HG02970 (cell line): Measurements from ENCODE around the gene NBEA.
"Not testable (repeated sequence)": the region's sequence is repeated elsewhere in the genome, so short reads cannot be mapped to it uniquely, and the experiment has no call there.

Source experiments
- ATAC-seq: cut with Tn5 transposase; IDR thresholded peaks from one replicate; pipeline ENCODE4 v1.9.1; 2021; ENCODE audit warnings: mild to moderate bottlenecking, moderate library complexity, moderate number of reproducible peaks; ENCODE audit not compliant: unreplicated experiment, low FRiP score

NBEA gene

DNA sequence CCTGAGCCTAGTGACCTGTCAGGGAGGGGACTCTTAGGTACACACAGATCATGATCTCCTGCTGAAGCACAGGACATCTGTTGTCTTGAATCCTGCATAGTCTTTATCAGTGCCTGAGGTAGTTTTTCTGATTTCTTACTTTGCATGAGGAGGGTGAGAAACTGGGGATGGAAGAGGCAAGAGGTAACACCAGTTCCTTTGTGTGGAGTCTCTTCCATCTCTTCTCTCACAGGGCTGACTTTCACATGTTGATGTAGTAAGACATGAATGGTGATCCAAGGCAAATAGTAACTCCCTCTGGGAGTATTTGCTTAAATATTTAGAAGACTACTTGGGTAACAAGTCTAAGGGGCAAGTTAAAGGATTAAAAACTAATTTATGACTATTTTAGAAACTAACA, 9.5 kb downstream of the NBEA start:
- no peak for ATAC-seq

DNA sequence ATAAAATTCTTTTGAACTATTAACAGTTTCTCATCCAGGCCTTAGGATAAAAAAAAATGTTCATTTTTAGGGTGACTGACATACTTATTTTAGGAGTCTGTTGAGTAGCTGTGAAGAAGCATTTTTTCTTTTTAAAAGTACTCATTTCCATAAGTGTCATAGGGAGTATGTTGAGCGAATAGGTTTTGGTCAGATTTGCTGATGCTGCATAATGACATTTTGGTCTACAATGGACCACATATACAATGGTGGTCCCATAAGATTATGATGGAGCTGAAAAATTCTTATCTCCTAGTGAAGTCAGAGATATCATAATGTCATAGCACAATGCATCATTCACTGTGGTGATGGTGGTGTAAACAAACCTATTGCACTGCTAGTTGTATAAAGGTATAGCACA, 17.4 kb downstream of the NBEA start:
- no peak for ATAC-seq

DNA sequence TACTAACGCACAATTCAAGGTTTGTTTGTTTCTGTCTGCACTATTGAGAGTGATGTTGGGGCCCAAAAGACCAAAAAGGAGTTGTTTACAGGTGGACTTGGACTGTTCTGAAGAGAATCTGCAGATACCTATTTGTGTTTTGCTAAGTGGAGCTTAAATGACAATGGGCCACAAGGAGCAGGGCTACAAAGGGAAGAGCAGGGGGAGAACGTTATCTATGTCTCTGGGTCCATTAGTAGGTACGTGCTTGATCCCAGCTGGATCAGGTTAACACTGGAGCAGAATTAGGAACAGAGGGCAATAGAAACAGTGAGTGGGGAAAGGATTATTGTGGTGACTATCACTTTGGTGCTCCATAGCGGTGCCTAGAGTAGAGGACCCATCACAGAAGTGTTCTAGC, 22.5 kb downstream of the NBEA start:
- no peak for ATAC-seq

DNA sequence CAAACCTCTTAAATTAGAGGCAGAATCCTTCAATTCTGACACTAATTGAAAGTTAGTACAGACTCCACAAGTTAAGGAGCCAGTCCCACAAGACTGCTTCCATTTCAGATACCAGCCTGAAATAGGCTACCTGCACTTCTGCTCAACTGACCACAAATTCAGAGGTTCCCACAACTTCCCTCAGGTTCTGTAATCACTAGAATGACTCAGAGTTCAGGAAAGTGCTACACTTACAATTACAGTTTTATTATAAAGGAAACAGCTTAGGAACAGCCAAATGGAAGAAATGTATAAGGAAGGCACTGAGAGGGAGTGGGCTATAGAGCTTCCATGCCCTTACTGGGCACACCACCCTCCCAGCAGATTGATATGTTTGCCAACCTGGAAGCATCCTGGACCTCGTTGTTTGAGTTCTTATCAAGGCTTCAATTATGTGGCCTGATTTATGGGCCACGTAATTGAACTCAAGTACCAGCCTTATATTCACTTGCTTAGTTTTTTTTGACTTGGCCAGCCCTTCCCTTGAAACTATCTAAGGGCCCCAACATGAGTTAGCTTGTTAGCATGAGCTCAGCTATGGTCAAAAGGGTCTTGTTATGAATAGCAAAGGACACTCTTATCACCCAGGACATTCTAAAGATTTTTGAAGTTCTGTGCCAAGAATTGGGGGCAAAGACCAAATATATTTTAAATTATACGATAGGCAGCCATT, 25.9 kb downstream of the NBEA start:
- no peak for ATAC-seq

DNA sequence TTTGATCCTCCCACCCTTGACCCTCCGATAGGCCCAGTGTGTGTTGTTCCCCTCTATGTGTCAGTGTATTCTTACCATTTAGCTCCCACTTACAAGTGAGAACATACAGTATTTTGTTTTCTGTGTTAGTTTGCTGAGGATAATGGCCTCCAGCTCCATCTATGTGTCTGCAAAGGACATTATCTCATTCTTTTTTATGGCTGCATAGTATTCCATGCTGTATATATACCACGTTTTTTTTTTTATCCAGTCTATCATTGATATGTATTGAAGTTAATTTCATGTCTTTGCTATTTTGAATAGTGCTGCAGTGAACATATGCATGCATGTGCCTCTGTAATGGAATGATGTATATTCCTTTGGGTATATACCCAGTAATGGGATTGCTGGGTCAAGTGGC, 27.5 kb downstream of the NBEA start:
- ATAC-seq, result not testable (repeated sequence)

DNA sequence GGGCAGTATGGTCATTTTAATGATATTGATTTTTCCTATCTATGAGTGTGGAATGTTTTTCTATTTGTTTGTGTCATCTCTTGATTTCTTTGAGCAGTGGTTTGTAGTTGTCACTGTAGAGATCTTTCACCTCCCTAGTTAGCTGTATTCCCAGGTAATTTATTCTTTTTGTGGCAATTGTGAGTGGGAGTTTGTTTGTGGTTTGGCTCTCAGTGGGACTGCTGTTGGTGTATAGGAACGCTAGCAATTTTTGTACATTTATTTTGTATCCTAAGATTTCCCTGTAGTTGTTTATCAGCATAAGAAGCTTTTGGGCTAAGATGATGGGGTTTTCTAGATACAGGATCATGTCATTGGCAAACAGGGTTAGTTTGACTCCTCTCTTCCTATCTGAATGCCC, 28.9 kb downstream of the NBEA start:
- no peak for ATAC-seq

DNA sequence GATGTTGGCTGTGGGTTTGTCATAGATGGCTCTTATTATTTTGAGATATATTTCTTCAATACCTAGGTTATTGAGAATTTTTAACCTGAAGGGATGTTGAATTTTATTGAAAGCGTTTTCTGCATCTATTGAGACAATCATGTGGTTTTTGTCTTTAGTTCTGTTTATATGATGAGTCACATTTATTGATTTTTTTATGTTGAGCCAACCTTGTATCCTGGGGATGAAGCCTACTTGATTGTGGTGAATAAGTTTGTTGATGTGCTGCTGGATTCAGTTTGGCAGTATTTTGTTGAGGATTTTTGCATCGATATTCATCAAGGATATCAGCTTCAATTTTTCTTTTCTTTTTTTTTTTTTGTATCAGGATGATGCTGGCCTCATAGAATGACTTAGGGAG, 29.4 kb downstream of the NBEA start:
- no peak for ATAC-seq

DNA sequence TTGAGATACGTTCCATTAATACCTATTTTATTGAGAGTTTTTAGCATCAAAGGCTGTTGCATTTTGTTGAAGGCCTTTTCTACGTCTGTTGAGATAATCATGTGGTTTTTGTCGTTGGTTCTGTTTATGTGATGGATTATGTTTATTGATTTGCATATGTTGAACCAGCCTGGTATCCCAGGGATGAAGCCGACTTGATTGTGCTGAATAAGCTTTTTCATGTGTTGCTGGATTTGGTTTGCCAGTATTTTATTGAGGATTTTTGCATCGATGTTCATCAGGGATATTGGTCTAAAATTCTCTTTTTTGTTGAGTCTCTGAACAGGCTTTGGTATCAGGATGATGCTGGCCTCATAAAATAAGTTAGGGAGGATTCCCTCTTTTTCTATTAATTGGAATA, 43.1 kb downstream of the NBEA start:
- not testable (repeated sequence) for ATAC-seq

DNA sequence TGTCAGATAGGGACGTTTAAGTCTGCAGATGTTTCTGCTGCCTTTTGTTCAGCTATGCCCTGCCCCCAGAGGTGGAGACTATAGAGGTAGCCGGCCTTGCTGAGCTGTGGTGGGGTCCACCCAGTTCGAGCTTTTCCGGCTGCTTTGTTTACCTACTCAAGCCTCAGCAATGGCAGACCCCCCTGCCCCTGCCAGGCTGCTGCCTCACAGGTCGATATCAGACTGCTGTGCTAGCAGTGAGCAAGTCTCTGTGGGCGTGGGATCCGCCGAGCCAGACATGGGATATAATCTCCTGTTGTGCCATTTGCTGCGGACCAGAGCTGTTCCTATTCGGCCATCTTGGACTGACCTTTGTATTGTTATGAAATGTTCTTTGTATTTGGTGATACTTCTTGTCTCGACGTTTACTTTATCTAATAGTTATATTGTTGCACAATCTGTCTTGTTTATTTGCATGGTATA, 46.3 kb downstream of the NBEA start:
- ATAC-seq, result no peak

DNA sequence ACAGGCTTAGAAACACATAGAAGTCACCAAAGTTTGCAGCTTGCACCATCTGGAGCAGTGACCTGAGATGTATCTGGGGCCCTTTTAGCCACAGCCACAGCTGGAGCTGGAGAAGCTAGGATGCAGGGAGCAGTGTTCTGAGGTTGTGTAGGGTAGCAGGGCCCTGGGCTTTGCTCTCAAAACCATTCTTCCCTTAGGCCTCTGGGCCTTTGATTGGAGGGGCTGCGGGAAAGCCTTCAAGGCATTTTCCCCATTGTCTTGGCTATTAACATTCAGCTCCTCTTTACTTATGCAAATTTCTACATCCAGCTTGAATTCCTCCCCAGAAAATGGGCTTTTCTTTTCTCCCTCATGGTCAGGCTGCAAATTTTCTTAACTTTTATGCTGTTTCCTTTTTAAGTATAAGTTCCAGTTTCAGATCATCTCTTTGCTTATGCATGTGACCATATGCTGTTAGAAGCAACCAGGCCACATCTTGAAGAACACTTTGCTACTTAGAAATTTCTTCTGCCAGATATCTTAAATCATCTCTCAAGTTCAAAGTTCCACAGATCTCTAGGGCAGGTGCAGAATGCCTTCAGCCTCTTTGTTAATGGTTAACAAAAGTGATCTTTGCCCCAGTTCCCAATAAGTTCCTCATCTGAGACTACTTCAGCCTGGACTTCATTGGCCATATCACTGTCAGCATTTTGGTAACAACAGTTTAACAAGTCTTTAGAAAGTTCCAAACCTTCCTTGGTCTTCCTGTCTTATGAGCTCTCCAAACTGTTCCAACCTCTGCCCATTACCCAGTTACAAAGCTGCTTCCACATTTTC, 48.5 kb downstream of the NBEA start:
- ATAC-seq, result no peak

DNA sequence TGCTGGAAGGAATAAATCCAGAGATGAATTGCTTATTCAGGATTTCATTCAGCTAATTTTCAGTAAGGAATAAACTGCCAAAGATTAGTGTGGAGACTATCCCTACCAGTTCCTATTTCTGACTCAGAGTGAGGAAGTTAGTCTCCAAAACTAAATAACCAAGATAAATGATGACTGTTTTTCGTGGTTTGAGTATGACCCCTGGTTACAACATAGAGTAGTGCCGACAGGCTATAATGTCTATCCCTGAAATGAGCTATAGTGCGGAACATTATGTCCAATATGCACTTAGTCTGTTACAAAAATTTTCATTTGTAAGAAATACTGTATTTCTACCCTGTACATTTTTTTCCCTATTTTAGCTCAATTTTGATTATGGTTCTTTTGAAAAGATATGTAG, 51.4 kb downstream of the NBEA start:
- no peak for ATAC-seq

DNA sequence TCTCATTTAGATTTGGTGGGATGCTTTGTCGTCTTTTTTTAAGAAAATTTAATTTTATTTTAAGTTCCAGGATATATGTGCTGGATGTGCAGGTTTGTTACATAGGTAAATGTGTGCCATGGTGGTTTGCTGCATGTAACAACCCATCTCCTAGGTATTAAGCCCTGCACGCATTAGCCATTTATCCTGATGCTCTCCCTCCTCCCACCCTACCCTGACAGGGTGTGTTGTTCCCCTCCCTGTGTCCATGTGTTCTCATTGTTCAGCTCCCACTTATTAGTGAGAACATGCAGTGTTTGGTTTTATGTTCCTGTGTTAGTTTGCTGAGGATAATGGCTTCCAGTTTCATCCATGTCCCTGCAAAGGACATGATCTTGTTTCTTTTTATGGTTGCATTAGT, 61.7 kb downstream of the NBEA start:
- ATAC-seq, result not testable (repeated sequence)

DNA sequence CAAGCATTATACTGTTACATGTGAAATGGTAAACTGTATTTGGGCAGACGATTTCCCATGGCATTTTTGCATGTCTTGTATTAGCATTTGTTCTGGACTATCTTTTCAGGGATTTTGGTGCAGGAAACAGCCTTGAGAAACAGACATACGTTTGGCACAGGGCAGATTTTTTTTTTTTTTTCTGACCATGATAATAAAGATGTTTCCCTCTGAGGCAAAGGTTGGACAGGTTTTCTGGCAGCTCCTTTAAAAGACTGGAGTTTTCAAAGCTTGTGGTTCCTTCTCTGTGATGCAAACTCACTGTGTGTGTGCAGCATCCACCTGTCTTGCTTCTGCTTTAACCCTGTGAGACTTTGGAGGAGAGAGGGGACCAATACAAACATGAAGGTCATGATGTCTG, 63.0 kb downstream of the NBEA start:
- no peak for ATAC-seq

DNA sequence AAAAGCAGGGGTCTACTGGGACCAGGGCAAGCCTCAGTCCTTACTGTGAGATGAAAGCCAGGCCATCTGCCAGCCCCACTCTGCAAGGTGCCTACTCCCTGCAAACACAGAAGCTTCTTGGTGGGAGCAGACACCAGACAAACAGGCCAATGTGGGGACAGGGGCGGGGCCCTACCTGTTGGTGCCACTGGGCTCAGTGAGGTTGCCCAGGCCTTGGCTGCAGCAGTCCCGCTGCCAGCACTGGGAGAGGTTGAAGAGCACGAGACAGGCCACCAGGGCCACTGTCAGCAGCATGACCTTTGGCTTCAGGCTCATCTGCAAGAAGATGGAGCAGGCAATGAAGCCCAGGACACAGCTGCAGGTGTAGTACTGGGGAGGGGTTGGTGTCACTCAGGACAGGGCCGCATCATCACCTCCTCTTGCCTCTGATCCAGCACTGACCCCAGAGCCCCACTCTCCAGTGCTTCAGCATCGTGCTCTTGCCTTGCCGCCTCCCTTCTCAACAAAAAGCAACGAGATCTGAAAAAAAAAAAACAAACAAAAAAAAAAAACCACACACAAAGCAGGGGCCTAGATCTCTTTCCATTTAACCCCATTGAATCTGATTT, 72.6 kb downstream of the NBEA start:
- no peak for ATAC-seq

DNA sequence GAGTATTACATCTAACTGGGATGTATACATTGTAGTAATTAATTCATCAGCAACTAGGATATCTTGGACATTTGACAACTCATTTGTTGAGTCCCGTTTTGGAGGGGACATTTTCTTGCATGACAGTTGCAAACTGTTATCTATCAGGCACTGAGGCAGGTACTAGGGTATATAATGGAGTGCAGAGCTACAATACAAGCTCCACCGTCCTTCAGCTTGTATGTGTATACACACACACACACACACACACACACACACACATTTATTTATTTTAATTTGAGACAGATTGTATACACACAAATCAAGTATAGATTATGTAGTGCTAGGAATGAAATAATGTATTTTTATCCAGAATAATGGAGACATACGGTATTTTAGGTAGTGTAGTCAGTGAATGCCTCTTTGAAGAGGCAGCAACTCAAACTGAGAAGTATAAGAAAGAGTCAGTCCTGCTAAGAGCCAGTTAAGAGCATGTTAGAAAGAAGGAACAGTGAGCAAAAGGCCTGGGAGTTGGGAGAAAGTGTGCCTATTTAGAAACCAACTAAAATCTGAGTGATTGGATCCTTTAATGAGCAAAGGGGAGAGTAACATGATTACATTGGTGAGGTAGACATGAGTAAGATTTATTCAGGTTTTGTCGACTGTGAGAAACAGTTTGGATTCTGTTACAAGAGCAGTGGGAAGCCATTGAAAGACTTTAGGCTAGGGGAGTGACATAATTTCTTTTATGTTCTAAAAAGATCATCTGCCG, 74.5 kb downstream of the NBEA start:
- ATAC-seq, result no peak

DNA sequence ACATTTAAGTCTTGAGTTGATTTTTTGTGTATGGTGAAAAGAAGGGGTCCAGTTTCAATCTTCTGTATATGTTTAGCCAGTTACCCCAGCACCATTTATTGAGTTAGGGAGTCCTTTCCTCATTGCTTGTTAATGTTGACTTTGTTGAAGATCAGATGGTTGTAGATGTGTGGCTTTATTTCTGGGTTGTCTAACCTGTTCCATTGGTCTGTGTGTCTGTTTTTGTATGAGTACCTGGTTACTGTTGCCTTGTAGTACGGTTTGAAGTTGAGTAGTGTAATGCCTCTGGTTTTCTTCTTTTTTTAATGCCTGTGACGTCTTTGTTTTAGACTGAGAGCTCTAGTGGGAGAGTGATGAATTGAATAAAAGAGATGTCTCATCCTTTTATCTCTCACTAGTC, 83.2 kb downstream of the NBEA start:
- ATAC-seq, result no peak

DNA sequence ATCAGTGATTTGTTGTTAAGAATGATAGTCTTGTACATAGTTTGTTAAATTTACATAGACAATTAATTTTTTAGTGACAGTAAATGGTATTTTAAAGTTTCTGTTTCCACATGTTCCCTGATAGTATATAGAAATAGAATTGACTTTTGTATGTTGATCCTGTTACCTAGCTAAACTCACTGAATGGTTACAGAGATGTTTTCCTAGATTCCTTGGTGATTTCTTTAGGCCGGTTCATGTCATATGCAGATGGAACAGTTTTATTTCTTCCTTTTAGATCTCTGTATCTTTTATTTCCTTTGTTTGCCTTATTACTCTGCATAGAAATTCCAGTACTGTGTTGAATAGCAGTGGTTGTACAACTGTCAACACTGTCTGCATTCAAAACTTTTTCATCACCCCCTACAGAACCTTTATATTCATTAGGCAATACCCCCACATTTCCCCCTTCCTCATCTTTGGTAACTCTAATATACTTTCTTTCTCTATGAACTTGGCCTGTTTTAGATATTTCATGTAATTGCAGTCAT, 86.3 kb downstream of the NBEA start:
- no peak for ATAC-seq

DNA sequence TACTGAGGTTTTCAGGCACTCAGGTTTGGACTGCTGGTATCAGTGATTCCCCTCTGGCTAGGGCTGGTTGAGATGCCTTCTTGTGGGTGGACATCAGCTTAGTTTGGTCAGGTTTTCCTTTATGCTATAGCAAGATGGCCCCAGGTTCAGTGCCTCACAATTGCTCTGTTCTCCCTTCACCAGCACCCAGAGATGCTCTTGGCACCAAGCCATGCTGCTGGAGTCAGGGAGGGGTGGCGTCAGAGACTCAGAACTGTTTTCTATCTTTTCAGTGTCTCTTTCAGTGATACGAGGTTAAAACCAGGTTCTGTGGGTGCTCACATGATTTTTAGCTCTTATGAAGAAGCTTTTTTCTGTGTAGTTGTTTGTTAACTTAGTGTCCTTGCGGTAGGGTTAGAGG, 96.9 kb downstream of the NBEA start:
- no peak for ATAC-seq

DNA sequence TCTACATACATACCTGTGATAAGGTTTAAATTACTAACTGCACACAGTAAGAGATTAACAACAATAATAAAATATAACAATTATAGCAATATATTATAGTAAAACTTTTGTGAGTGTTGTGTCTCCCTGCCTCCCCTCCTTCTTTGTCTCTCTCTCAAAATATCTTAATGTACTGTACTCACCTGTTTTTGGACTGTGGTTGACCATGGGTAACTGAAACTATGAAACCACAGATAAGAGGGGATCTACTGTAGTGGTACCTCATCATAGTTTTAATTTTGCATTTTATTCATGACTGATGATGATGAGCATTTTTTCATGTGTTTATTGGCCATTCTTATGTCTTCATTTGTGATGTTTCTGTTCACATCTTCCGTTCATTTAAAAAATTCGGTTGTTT, 104.5 kb downstream of the NBEA start:
- no peak for ATAC-seq

DNA sequence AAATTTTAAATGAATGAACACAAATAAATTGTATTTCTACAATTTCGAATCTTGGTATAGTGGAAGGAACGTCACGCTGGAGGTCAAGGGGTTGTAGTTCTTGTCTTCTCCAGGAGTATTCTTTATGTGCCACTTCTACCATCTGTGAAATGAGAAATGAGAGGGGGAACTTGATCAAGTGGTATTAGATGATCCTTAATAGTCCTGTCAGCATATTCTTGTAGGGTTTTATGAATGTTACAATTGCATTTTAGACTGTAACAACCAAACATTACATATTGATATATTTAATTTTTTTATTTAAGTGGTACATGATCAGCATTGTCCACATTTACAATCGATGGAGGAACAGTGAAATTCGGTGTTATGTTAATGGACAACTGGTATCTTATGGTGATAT, 113.6 kb downstream of the NBEA start:
- no peak for ATAC-seq

DNA sequence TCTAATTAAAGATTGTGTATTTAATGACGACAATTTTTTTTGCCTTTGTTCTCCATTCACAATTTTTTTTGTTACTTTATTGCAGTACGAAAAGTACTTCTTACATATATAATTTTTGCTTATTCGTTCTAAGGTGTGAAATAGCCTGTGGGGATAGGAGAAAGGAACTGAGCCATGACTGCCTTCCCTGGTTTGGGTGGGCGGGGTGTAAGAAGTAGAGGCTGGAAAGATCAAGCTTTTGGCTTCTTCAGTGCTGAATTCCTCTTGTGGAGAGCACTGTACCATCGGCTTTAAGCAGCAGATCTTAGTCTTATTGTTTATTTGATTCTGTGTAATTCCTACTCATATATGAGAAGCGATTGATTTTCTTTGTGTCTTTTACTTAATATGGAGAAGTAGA, 115.8 kb downstream of the NBEA start:
- no peak for ATAC-seq
